Mesendoderm (in vitro differentiated cells): ENCODE data around the gene AGPAT2.

Experiments
- DNase-seq: peaks from one replicate; pipeline ENCODE4 v3.0.0; 2013
- H2AK5ac ChIP-seq: 2 replicates; pipeline ENCODE4 v1.6.1; 2013; ENCODE audit warnings: low read length, inconsistent platforms
- H2BK120ac ChIP-seq: 2 replicates; pipeline ENCODE4 v1.6.1; 2013; ENCODE audit warnings: low read depth, mild to moderate bottlenecking, low read length, moderate library complexity, mixed read lengths
- H2BK15ac ChIP-seq: replicated peaks from 2 replicates; pipeline ENCODE4 v1.6.1; 2013; ENCODE audit warnings: low read depth, mild to moderate bottlenecking, moderate library complexity
- H2BK5ac ChIP-seq: 2 replicates; pipeline ENCODE4 v1.6.1; 2013; ENCODE audit warnings: low read length, inconsistent platforms
- H3K18ac ChIP-seq: 2 replicates; pipeline ENCODE4 v1.6.1; 2013; ENCODE audit warnings: mild to moderate bottlenecking, low read length, mixed read lengths
- H3K23ac ChIP-seq: one replicate; pipeline ENCODE4 v1.6.1; 2013; ENCODE audit warnings: low read length
- H3K27ac ChIP-seq: 2 replicates; pipeline ENCODE4 v1.5.1; 2013; ENCODE audit warnings: low read depth, mild to moderate bottlenecking, inconsistent platforms, low read length, moderate library complexity
- H3K27me3 ChIP-seq: 2 replicates; pipeline ENCODE4 v1.6.1; 2013; ENCODE audit warnings: low read length, control low read depth, mild to moderate bottlenecking, inconsistent platforms; ENCODE audit not compliant: insufficient read depth, poor library complexity
- H3K36me3 ChIP-seq: 2 replicates; pipeline ENCODE4 v1.6.1; 2013; ENCODE audit warnings: low read length, inconsistent platforms; ENCODE audit not compliant: control insufficient read depth, insufficient read depth
- H3K4ac ChIP-seq: one replicate; pipeline ENCODE4 v1.6.1; 2013; ENCODE audit warnings: low read depth, mild to moderate bottlenecking, low read length, moderate library complexity
- H3K4me1 ChIP-seq: 2 replicates; pipeline ENCODE4 v1.6.1; 2013; ENCODE audit warnings: low read depth, low read length, inconsistent platforms; ENCODE audit not compliant: control insufficient read depth
- H3K4me2 ChIP-seq: 2 replicates; pipeline ENCODE4 v1.6.1; 2013; ENCODE audit warnings: low read length
- H3K4me3 ChIP-seq: 2 replicates; pipeline ENCODE4 v1.5.1; 2013; ENCODE audit warnings: mild to moderate bottlenecking, low read length
- H3K56ac ChIP-seq: one replicate; pipeline ENCODE4 v1.6.1; 2013; ENCODE audit warnings: low read length
- H3K79me1 ChIP-seq: 2 replicates; pipeline ENCODE4 v1.6.1; 2013; ENCODE audit warnings: low read length, inconsistent platforms
- H3K79me2 ChIP-seq: 2 replicates; pipeline ENCODE4 v1.6.1; 2013; ENCODE audit warnings: mild to moderate bottlenecking, low read length; ENCODE audit not compliant: control insufficient read depth, insufficient read depth
- H3K9ac ChIP-seq: 2 replicates; pipeline ENCODE4 v1.6.1; 2013; ENCODE audit warnings: low read length, inconsistent platforms
- H4K5ac ChIP-seq: one replicate; pipeline ENCODE4 v1.6.1; 2013; ENCODE audit warnings: low read length
- H4K8ac ChIP-seq: one replicate; pipeline ENCODE4 v1.6.1; 2013; ENCODE audit warnings: low read depth, mild to moderate bottlenecking, control low read depth, low read length, moderate library complexity
- WGBS: extraction: QIAGEN DNeasy Blood & Tissue Kit; methylation state at CpG from one replicate; pipeline ENCODE4 v1.1.7; 2013; ENCODE audit warnings: low lambda C conversion rate, missing lambda C conversion rate; ENCODE audit not compliant: insufficient coverage; ENCODE audit errors: extremely low coverage; 5-methylcytosine and 5-hydroxymethylcytosine counted together

AGPAT2 gene

DNA sequence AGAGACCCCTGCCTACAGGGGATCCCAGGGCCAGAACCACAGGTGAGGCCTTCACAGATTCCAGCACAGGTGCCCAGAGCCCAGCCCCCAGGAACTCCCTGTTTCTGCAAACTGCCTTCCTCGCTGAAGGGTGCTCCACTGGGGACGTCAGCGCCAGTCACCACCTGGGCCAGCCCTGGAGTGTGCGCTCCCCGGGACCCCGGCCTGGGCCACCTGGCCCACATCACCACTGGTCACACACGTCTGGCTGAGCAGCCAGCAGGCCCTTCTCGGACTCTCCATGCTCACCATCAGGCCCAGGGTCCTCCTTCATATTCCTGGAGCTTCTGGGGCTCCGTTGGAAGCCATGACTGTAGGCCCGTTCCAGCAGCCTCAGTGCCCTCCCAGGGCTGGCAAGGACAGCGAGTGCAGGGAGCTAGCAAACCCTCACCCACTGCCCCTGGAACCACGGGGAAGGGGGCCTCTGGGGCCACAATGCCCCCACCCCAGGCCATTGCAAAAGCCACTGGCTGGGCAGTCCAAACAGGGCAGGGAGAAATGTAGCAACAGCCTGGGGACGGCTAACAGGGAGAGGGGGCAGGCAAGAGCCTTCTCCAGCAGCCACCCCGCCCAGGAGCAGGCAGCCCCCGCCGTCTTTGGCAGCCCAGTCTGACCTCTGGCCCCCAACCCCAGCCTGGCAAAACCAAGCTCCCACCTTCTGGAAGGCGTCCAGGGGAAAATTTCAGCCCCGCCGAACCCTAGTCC, 1.3 kb downstream of the AGPAT2 start:
- H3K4ac ChIP-seq: no peak overlapping the region
- no peak overlapping the region for H2BK15ac ChIP-seq
- no peak overlapping the region for H3K27ac ChIP-seq
- WGBS: no CpG with 5 or more reads among the region's 19 CpGs
- H2BK120ac ChIP-seq: no peak overlapping the region
- peak overlapping the region; percentile 72 for H3K23ac ChIP-seq
- H2AK5ac ChIP-seq: no peak overlapping the region
- no peaks in the 10 kb centered on the region for H3K79me1 ChIP-seq
- no peak overlapping the region for H4K5ac ChIP-seq
- no peak for DNase-seq
- H3K4me2 ChIP-seq: peak overlapping the region; percentile 74
- H4K8ac ChIP-seq: no peak overlapping the region
- H2BK5ac ChIP-seq: no peak overlapping the region
- H3K4me3 ChIP-seq: peak overlapping the region; percentile 64
- no peaks in the 10 kb centered on the region for H3K79me2 ChIP-seq
- H3K9ac ChIP-seq: peak overlapping the region; percentile 92
- H3K27me3 ChIP-seq: no peaks in the 10 kb centered on the region
- no peaks in the 10 kb centered on the region for H3K36me3 ChIP-seq
- H3K18ac ChIP-seq: peak overlapping the region; percentile 63
- no peaks in the 10 kb centered on the region for H3K4me1 ChIP-seq
- H3K56ac ChIP-seq: peak overlapping the region; percentile 99

DNA sequence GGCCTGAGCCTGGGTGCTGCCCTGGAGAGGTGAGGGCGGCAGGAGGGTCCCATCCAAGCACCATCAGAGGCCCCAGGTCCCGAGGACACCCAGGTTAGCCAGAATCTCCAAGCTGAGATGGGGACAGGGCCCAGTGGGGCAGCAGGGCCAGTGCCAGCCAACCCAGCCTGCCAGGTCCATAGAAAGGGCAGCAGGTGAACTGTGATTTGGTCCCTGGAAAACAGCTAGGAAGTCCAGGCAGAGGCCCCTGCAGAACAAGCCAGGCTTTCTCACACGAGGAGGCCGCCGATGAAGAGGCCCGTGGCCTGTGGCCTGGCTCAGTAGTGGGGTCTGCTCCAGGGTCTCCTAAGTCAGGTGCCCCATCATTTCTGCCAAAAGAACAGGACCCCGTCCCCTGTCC, 2.0 kb downstream of the AGPAT2 start:
- no peaks in the 10 kb centered on the region for H3K27me3 ChIP-seq
- H3K4me1 ChIP-seq: no peaks in the 10 kb centered on the region
- H3K27ac ChIP-seq: no peak overlapping the region
- no peak overlapping the region for H3K4ac ChIP-seq
- H3K23ac ChIP-seq: peak overlapping the region; percentile 24
- H3K79me2 ChIP-seq: no peaks in the 10 kb centered on the region
- no CpG with 5 or more reads among the region's 7 CpGs for WGBS
- H2AK5ac ChIP-seq: no peak overlapping the region
- H3K4me2 ChIP-seq: no peak overlapping the region
- no peaks in the 10 kb centered on the region for H3K36me3 ChIP-seq
- no peak overlapping the region for H3K9ac ChIP-seq
- H2BK15ac ChIP-seq: no peak overlapping the region
- no peak overlapping the region for H4K5ac ChIP-seq
- no peak for DNase-seq
- no peak overlapping the region for H4K8ac ChIP-seq
- H2BK120ac ChIP-seq: no peak overlapping the region
- H2BK5ac ChIP-seq: no peak overlapping the region
- H3K4me3 ChIP-seq: no peak overlapping the region
- no peak overlapping the region for H3K18ac ChIP-seq
- no peak overlapping the region for H3K56ac ChIP-seq
- no peaks in the 10 kb centered on the region for H3K79me1 ChIP-seq

DNA sequence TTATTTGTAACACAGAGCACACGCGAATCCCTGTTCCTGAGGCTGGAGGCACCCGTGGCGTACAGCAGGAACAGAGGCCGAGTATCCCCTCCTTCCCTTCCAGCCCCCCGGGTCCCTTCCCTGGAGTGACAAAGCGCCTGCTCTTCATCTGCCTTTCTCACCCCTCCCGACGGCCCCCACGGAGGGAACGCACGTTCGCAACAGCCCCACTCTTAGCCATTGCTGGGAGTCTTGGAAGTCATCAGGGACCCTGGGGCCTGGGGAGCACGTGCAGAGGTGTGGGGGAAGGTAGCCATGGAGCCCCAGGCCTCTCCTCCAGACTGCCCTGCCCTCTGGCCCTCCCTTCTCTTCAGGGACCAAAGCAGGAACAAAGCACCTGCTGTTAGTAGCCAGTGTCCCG, 2.5 kb downstream of the AGPAT2 start:
- H2BK15ac ChIP-seq: no peak overlapping the region
- H3K4me3 ChIP-seq: no peak overlapping the region
- H2BK120ac ChIP-seq: no peak overlapping the region
- no peak for DNase-seq
- H2BK5ac ChIP-seq: no peak overlapping the region
- no peaks in the 10 kb centered on the region for H3K79me2 ChIP-seq
- H3K27ac ChIP-seq: no peak overlapping the region
- no peak overlapping the region for H3K4ac ChIP-seq
- no peaks in the 10 kb centered on the region for H3K36me3 ChIP-seq
- no peak overlapping the region for H4K8ac ChIP-seq
- H3K4me2 ChIP-seq: no peak overlapping the region
- H3K9ac ChIP-seq: no peak overlapping the region
- H4K5ac ChIP-seq: no peak overlapping the region
- H3K79me1 ChIP-seq: no peaks in the 10 kb centered on the region
- no peaks in the 10 kb centered on the region for H3K4me1 ChIP-seq
- WGBS: no CpG with 5 or more reads among the region's 15 CpGs
- no peak overlapping the region for H3K23ac ChIP-seq
- H3K18ac ChIP-seq: no peak overlapping the region
- H2AK5ac ChIP-seq: no peak overlapping the region
- H3K56ac ChIP-seq: no peak overlapping the region
- H3K27me3 ChIP-seq: no peaks in the 10 kb centered on the region

DNA sequence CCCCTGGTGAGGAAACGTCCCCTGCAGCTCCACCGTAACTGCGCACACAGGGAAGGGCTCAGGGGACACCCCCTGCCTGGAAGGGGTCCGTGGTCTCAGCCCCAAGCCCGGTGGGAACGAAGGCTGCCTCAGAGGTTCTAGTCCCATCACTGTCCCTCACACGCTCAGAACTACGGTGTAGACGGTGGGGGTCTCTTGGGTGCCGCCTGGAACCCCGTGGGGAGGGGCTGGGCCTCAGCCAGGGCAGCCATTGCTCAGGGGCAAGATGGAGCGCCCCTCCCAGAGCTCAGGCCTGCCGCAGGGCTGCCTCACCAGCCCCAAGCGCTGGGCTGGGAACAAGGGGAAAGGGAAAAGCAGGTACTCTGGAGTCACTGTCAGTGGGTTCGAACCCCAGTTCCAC, 2.9 kb downstream of the AGPAT2 start:
- Histone ChIP-seq H2AK5ac (no peak overlapping the region), H4K5ac (no peak overlapping the region), H3K18ac (no peak overlapping the region), H2BK120ac (no peak overlapping the region), H3K56ac (no peak overlapping the region), H3K79me2 (no peaks in the 10 kb centered on the region), H3K36me3 (no peaks in the 10 kb centered on the region), H3K4ac (no peak overlapping the region), H3K27ac (no peak overlapping the region), H4K8ac (no peak overlapping the region), H3K79me1 (no peaks in the 10 kb centered on the region), H3K4me2 (no peak overlapping the region), H3K27me3 (no peaks in the 10 kb centered on the region), H2BK5ac (no peak overlapping the region), H3K23ac (no peak overlapping the region), H3K9ac (no peak overlapping the region), H2BK15ac (no peak overlapping the region), H3K4me1 (no peaks in the 10 kb centered on the region), H3K4me3 (no peak overlapping the region)
- no CpG with 5 or more reads among the region's 15 CpGs for WGBS
- DNase-seq: no peak

DNA sequence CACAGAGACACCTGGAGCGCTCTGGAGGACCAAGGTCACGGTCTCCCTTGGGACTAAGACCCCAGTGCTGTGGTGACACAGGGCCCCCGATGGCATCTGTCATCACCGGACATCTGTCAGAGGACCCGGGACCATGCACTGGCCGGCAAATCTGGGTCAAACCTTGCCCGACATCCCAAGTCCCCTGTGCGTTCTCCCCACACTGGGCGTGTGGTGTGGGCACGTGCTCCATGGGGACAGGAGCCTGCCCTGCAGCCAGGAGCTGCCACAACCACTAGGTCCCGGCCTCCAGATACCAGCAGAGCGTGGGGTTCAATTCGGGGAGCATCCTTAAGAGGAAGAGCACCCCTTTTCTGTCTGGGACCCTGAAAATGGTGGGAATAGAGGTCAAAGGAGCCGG, 3.5 kb downstream of the AGPAT2 start:
- no peak overlapping the region for H3K18ac ChIP-seq
- no peak overlapping the region for H3K27ac ChIP-seq
- DNase-seq: no peak
- H4K5ac ChIP-seq: no peak overlapping the region
- H2BK120ac ChIP-seq: no peak overlapping the region
- H3K27me3 ChIP-seq: no peaks in the 10 kb centered on the region
- no peak overlapping the region for H3K4ac ChIP-seq
- no peak overlapping the region for H3K4me2 ChIP-seq
- H3K36me3 ChIP-seq: no peaks in the 10 kb centered on the region
- no peak overlapping the region for H2AK5ac ChIP-seq
- no peak overlapping the region for H2BK5ac ChIP-seq
- H3K79me2 ChIP-seq: no peaks in the 10 kb centered on the region
- no peak overlapping the region for H3K56ac ChIP-seq
- no peaks in the 10 kb centered on the region for H3K4me1 ChIP-seq
- WGBS: no CpG with 5 or more reads among the region's 14 CpGs
- no peaks in the 10 kb centered on the region for H3K79me1 ChIP-seq
- no peak overlapping the region for H3K23ac ChIP-seq
- no peak overlapping the region for H2BK15ac ChIP-seq
- no peak overlapping the region for H3K9ac ChIP-seq
- H3K4me3 ChIP-seq: no peak overlapping the region
- H4K8ac ChIP-seq: no peak overlapping the region

DNA sequence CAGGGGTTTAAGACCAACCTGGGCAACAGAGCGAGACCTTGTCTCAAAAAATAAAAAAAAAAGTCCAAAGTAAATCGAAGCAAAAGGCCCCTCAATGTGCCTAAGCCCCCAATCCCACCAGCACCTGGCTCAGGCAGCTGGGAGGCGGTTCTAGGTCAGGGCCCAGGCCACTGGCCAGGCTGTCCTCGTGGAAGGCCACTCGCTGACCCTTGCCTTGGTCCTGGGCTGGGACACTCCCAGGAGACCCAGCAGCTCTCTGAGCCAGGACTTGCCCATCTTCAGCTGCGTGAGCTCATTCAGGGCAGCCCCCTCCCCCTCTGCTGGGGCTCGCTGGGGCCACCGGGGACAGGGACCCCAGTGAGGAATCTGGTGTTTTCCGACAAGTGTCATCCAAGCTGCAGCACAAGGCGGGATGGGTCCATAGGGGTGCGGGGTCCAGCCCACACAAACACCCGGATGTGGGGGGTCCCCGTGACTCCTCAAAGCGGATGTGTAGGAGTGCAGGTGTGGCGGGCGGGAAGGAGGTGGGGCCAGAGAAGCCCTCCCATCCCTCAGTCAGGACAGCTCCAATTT, 4.0 kb downstream of the AGPAT2 start:
- WGBS: no CpG with 5 or more reads among the region's 16 CpGs
- no peak overlapping the region for H3K23ac ChIP-seq
- H3K4me3 ChIP-seq: no peak overlapping the region
- H2AK5ac ChIP-seq: no peak overlapping the region
- no peak overlapping the region for H2BK5ac ChIP-seq
- no peak overlapping the region for H2BK15ac ChIP-seq
- no peak overlapping the region for H3K18ac ChIP-seq
- no peaks in the 10 kb centered on the region for H3K79me2 ChIP-seq
- H3K79me1 ChIP-seq: no peaks in the 10 kb centered on the region
- H3K4me1 ChIP-seq: no peaks in the 10 kb centered on the region
- no peaks in the 10 kb centered on the region for H3K27me3 ChIP-seq
- H2BK120ac ChIP-seq: no peak overlapping the region
- H3K4me2 ChIP-seq: no peak overlapping the region
- no peak for DNase-seq
- H4K8ac ChIP-seq: no peak overlapping the region
- no peak overlapping the region for H3K9ac ChIP-seq
- H3K4ac ChIP-seq: no peak overlapping the region
- H3K56ac ChIP-seq: no peak overlapping the region
- no peak overlapping the region for H4K5ac ChIP-seq
- H3K36me3 ChIP-seq: no peaks in the 10 kb centered on the region
- no peak overlapping the region for H3K27ac ChIP-seq
